Amniotic stem cell (primary cell): Measurements from ENCODE around the gene ATP2C2.
"Not testable (repeated sequence)": the region's sequence is repeated elsewhere in the genome, so short reads cannot be mapped to it uniquely, and the experiment has no call there.

Experiments used
- DNase-seq: peaks from one replicate; lab custom pipeline; 2025; lab: John Stamatoyannopoulos, UW

ATP2C2 gene

GRCh38 chr16:84421081-84421937 is 53.0 kb downstream of the ATP2C2 start:
- DNase-seq, result no peak

DNA sequence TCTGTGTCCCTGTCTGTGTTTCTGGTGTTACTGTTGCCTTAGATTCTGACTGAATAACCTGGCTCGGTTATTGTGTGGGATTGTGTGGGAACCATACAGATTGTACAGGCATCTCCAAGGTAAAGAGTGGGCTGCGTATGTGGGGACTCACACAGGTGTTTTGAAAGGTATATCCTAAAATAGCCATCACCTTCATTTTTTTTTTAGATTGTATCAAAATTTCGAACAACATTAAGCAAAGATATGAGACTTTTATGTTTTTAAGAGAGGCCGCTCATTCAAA is 53.5 kb downstream of the ATP2C2 start:
- no peak for DNase-seq

DNA sequence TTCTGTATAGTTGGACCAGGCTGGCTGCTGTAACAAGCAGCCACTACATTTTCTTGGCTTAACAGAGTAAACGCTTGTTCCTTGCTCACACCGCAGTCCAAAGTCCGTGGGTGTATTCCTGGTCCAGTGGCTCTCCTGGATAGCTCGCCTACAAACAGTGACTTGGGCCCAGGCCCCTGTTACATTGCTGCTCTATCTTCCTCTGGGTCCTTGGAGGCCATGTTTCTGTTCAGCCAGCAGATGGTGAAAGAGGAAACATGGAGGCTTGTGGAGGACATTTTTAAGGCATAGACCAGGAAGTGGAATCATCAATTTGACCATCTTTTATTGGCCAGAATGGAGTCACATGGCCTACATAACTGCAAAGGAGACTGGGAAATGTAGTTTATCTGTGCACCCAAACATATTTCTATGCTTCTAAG is 55.1 kb downstream of the ATP2C2 start:
- DNase-seq, result no peak

DNA sequence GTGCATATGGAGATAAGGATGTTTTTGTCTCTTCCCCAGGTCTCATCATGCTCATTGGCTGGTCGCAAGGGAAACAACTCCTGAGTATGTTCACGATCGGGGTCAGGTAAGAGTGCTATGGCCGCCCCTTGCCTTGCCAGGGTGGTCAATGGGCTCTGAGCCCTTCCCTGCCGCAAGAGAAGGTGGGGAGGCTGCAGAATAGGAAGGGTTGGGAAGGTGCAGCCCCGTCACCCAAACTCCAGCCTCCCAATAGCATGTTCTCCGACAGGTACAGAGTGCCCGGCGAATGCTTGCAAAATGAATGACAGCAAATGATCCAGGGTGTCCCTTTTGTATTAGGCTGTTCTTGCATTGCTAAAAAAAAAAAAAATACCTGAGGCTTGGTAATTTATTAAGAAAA is 57.4 kb downstream of the ATP2C2 start:
- DNase-seq, result no peak

- no peak for DNase-seq
Measured at GRCh38 chr16:84426804-84427203, 58.5 kb downstream of the ATP2C2 start.

DNA sequence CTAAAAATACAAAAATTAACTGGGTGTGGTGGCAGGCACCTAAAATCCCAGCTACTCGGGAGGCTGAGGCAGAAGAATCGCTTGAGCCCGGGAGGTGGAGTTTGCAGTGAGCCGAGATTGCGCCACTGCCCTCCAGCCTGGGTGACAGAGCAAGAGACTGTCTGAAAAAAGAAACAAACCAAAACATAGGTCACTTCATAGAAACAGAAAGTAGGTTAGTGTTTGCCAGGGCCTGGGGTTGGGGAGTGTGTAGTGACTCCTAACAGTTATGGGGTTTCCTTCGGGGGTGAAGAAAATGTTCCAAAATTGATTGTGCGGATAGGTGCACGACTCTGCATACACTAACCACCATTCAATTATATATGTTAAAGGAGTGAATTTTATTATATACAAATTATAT is 59.2 kb downstream of the ATP2C2 start:
- DNase-seq, result no peak

- DNase-seq, result no peak
Measured at GRCh38 chr16:84430860-84431259, 62.5 kb downstream of the ATP2C2 start.

DNA sequence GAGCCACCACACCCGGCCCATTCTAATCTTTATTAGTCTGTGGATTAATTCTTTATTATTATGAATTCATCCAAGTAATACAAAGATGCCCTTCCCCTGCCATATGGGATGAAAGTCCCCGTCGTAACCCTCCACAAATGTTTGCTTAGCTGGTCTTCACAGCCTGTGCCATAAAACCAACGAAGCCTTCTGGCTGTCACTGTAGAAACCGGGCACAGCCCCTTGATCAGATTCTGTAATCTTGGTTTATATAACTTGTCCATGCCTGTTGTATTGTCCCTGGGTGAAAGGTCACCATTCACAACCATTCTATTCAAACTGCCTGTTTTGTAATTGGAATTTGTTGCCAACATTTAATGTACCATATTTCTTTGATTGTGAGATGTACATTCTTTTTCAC is 66.5 kb downstream of the ATP2C2 start:
- no peak for DNase-seq

- DNase-seq, result no peak
Measured at GRCh38 chr16:84436196-84436595, 67.9 kb downstream of the ATP2C2 start.

DNA sequence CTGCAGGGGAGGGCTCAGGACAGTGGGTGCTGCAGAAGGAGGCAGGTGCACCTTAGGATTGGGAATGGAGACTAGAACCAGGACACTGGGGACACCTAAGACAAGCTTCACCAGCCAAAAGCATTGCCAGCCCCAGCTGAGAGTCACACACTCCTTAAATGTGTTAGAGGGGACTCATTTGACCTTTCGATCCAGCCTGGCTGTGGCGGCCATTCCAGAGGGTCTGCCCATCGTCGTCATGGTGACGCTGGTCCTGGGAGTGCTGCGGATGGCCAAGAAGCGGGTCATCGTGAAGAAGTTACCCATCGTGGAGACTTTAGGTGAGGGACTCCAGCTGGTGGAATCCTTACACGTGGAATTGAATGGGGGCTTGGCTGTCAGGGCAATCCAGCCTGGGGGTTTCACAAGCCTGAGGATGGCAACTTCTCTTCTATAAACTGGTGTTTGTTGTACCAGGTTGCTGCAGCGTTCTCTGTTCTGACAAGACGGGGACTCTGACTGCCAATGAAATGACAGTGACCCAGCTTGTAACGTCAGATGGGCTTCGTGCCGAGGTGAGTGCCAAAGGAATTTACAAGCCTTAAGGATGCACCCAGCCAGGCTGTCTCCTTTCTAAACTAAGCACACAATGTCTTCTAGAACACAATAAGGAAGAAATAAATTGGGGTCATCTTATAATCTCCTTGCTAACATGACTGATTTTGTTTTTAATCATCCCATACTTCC is 70.8 kb downstream of the ATP2C2 start:
- no peak for DNase-seq

DNA sequence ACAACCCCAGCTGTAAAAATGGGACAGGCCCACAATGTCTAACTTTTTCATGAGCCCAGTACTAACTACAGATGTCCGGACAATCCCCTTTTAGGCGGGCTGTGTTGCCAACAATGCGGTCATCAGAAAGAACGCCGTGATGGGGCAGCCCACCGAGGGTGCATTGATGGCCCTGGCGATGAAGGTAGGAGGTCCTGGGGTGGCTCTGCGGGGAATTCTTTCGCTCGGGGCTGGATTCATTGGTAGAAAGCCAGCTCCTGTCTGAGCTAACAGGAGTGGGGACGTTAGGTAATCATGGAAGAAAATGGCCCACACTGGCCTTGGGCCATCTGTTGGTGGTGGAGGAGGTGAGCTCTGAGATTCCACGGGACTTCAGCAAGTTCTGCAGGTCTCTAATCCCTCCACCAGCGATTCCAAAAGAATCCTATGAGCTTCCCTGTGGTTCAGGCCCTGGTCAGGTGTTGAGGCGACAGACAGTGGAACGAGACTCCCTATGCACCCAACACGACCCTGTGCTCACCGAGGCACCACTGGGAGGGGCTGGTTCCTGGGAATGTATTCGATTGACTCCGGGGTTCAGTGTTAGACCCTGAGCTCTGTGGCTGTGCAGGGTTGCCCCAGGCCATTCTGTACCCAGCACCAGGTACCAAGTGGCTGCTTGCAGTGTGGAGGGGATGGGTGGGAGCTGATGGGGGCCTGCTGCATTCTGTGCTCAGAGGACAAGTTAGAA is 74.2 kb downstream of the ATP2C2 start:
- DNase-seq, result no peak

GRCh38 chr16:84443166-84443802 is 74.9 kb downstream of the ATP2C2 start:
- no peak for DNase-seq

GRCh38 chr16:84444476-84444875 is 76.1 kb downstream of the ATP2C2 start:
- no peak for DNase-seq

- DNase-seq, result peak; percentile 5
Measured at GRCh38 chr16:84446084-84446483, 77.7 kb downstream of the ATP2C2 start.

DNA sequence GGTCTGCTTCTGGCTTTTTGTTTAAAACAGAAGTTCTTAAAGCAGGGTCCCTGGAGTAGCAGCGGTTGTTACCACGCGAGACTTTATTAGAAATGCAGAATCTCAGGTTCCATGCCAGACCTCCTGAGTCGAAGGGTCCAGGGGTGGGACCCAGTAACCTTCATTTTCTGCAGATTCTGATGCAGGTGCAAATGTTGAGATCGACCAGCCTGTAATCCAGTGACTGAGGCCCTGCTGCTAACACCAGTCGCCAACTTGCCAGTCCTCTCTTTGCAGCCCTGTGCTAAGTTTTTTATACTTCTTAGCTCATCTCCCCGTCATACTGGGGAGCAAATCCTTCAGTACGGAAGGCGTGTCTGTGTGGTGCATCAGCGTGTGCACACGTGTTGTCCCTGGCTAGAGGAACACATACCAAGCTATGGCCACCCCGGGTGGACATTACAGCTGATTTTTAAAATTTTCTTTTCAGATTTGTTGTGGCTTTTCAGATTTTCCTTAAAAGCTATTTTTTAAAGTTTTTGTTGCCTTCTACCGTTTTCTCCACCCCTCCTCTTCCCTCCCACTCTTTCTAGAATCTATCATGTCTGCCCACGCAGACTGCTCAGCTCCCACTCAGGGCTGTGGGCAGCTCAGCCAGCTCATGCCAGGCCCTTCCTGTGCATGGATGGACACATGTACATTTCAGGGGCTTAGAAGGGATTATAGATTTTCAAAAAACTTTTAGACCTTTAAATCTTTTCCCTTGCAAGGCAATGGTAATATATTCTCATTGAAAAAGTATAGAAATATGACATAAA is 78.5 kb downstream of the ATP2C2 start:
- no peak for DNase-seq

GRCh38 chr16:84448444-84448843 is 80.1 kb downstream of the ATP2C2 start:
- DNase-seq, result no peak

GRCh38 chr16:84449156-84450140 is 81.1 kb downstream of the ATP2C2 start:
- no peak for DNase-seq

- no peak for DNase-seq
Measured at GRCh38 chr16:84450176-84450865, 82.0 kb downstream of the ATP2C2 start.

DNA sequence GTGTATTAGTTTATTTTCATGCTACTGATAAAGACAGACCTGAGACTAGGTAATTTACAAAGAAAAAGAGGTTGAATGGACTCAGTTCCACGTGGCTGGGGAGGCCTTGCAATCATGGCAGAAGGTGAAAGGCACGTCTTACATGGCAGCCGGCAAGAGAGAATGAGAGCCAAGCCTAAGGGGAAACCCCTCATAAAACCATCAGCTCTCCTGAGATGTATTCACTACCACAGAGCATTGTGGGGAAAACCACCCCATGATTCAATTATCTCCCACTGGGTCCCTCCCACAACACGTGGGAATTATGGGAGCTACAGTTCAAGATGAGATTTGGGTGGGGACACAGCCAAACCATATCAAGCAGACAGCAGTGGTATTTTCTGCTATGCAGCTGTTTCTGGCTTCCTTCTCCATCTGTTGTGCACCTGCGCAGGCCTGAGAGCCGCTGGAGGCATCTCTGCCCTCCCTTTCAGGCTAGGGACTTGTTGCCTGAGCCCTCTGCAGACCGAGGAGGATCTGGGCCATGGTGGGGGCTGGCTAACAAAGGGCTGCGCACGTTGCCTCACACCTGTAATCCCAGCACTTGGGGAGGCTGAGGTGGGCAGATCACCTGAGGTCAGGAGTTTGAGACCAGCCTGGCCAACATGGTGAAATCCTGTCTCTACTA is 82.8 kb downstream of the ATP2C2 start:
- not testable (repeated sequence) for DNase-seq
